SK-N-SH treated with all-trans-retinoic acid at 6 μM for 48 hours (cell line): ENCODE measurements around the gene ECHS1.

Experiments used
- GLIS3 ChIP-seq: fragments of 250-450 bp; sonication (Bioruptor Pico); IDR thresholded peaks from 2 replicates; pipeline ENCODE4 v1.5.0; 2020; ENCODE audit warnings: mild to moderate bottlenecking, moderate library complexity
- RARB ChIP-seq: fragments of 250-450 bp; sonication (Bioruptor Pico); IDR thresholded peaks from 2 replicates; pipeline ENCODE4 v1.8.0; 2021; ENCODE audit warnings: mild to moderate bottlenecking, moderate library complexity
- TSHZ2 ChIP-seq: fragments of 250-450 bp; sonication (Bioruptor Pico); IDR thresholded peaks from 2 replicates; pipeline ENCODE4 v1.5.0; 2020; ENCODE audit warnings: mild to moderate bottlenecking, moderate library complexity
- ZFP3 ChIP-seq: fragments of 250-450 bp; sonication (Bioruptor Pico); IDR thresholded peaks from 2 replicates; pipeline ENCODE4 v1.5.0; 2020; ENCODE audit warnings: mild to moderate bottlenecking, moderate library complexity
- ZFP30 ChIP-seq: fragments of 450-650 bp; formaldehyde crosslinking; IDR thresholded peaks from 2 replicates; pipeline ENCODE4 v1.5.0; 2022; ENCODE audit warnings: mild to moderate bottlenecking, moderate library complexity
- ZNF565 ChIP-seq: fragments of 450-650 bp; formaldehyde crosslinking; conservative IDR thresholded peaks from 2 replicates; pipeline ENCODE4 v1.5.0; 2020; ENCODE audit warnings: low read depth, mild to moderate bottlenecking, moderate library complexity
- TF ChIP-seq, protein P1 (sequence below): fragments of 250-450 bp; sonication (Bioruptor Pico); IDR thresholded peaks from 2 replicates; pipeline ENCODE4 v1.8.0; 2020; ENCODE audit warnings: mild to moderate bottlenecking, moderate library complexity, borderline replicate concordance
- TF ChIP-seq, protein P2 (sequence below): fragments of 250-450 bp; sonication (Bioruptor Pico); IDR thresholded peaks from 2 replicates; pipeline ENCODE4 v1.5.1; 2021; ENCODE audit warnings: mild to moderate bottlenecking, moderate library complexity

- no peak for TF ChIP-seq RARB (CRISPR knock-in tag)
- TF ChIP-seq, protein P1, sequence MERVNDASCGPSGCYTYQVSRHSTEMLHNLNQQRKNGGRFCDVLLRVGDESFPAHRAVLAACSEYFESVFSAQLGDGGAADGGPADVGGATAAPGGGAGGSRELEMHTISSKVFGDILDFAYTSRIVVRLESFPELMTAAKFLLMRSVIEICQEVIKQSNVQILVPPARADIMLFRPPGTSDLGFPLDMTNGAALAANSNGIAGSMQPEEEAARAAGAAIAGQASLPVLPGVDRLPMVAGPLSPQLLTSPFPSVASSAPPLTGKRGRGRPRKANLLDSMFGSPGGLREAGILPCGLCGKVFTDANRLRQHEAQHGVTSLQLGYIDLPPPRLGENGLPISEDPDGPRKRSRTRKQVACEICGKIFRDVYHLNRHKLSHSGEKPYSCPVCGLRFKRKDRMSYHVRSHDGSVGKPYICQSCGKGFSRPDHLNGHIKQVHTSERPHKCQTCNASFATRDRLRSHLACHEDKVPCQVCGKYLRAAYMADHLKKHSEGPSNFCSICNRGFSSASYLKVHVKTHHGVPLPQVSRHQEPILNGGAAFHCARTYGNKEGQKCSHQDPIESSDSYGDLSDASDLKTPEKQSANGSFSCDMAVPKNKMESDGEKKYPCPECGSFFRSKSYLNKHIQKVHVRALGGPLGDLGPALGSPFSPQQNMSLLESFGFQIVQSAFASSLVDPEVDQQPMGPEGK (CRISPR knock-in tag): no peak
- TF ChIP-seq ZNF565 (CRISPR knock-in tag): no peak
- TF ChIP-seq, protein P2, sequence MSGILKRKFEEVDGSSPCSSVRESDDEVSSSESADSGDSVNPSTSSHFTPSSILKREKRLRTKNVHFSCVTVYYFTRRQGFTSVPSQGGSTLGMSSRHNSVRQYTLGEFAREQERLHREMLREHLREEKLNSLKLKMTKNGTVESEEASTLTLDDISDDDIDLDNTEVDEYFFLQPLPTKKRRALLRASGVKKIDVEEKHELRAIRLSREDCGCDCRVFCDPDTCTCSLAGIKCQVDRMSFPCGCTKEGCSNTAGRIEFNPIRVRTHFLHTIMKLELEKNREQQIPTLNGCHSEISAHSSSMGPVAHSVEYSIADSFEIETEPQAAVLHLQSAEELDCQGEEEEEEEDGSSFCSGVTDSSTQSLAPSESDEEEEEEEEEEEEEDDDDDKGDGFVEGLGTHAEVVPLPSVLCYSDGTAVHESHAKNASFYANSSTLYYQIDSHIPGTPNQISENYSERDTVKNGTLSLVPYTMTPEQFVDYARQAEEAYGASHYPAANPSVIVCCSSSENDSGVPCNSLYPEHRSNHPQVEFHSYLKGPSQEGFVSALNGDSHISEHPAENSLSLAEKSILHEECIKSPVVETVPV: no peak
- no peak for TF ChIP-seq GLIS3
- no peak for TF ChIP-seq ZFP30
- TF ChIP-seq TSHZ2: no peak
- no peak for TF ChIP-seq ZFP3 (CRISPR knock-in tag)
These were observed 17.6 kb upstream of the ECHS1 start for GRCh38 chr10:133390597-133391248.
